ENCODE data around the gene ALOX15. TPM values are rescaled to one million over a fixed set of nuclear protein-coding genes. Genes with fewer than 3 reads are reported as not detected.
"Not testable (repeated sequence)": the region's sequence is repeated elsewhere in the genome, so short reads cannot be mapped to it uniquely, and the experiment has no call there.

The ALOX15 gene
- total RNA-seq, 6 experiments from 2014 or later, result not detected

DNA sequence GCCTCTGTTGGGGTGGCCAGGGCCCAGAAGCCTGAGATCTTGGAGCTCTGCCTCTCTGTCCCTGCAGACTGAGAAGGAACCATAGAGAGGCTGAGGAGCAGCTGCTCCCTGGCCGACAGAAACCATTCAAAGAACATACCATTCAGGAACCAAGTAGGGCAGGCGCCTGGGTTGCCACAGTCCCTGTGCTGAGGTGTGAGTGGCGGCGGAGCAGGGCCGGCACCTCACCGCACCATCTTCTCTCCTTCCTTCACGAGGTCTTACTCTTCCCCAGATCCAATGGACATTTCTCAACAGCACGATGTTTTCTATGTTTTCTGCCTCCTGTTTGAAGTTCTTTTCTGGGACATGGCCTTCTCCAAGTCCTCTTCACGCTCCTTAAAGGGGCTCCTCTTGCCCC, 22.8 kb upstream of the ALOX15 start:
- TF ChIP-seq, protein P1, sequence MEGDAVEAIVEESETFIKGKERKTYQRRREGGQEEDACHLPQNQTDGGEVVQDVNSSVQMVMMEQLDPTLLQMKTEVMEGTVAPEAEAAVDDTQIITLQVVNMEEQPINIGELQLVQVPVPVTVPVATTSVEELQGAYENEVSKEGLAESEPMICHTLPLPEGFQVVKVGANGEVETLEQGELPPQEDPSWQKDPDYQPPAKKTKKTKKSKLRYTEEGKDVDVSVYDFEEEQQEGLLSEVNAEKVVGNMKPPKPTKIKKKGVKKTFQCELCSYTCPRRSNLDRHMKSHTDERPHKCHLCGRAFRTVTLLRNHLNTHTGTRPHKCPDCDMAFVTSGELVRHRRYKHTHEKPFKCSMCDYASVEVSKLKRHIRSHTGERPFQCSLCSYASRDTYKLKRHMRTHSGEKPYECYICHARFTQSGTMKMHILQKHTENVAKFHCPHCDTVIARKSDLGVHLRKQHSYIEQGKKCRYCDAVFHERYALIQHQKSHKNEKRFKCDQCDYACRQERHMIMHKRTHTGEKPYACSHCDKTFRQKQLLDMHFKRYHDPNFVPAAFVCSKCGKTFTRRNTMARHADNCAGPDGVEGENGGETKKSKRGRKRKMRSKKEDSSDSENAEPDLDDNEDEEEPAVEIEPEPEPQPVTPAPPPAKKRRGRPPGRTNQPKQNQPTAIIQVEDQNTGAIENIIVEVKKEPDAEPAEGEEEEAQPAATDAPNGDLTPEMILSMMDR (IDR thresholded peaks at IDR 0.05), result no peak
- no peak for DNase-seq
- no peak overlapping the region for H3K27ac Mint-ChIP-seq
- H3K4me1 Mint-ChIP-seq (ENCODE audit: low read depth), result peaks cover 6% of the 10 kb centered on the region; the same call in 1 of the 2 replicates
- peaks cover 22% of the 10 kb centered on the region for H3K27me3 Mint-ChIP-seq (ENCODE audit: insufficient read depth)
- H3K4me3 Mint-ChIP-seq, result no peak overlapping the region
- H3K9me3 Mint-ChIP-seq, result no peaks in the 10 kb centered on the region
- peaks cover under 1% of the 10 kb centered on the region; the same call in 1 of the 2 replicates for H3K36me3 Mint-ChIP-seq (ENCODE audit: low read depth)

DNA sequence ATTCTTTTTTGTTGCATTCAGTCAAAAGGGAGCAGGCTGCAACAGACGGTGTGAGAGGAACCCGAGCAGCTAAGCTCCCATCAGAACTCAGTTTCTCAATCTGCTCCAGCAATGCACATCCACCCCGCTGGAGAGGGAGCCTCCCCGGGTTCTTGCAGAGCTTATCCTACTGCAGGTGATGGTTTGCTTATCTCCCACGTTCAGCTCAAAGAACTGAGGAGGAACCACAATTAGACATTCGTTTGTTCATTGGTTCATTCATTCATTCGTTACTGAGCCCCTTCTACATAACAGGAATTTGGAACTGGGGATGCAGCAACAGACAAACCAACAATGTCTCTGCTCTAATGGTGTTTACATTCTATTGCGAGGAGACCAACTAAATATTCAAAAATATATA, 22.2 kb upstream of the ALOX15 start:
- no peak overlapping the region for H3K27ac Mint-ChIP-seq
- TF ChIP-seq, protein P1 (IDR thresholded peaks at IDR 0.05), result no peak
- no peaks in the 10 kb centered on the region for H3K36me3 Mint-ChIP-seq (ENCODE audit: low read depth)
- H3K9me3 Mint-ChIP-seq, result no peaks in the 10 kb centered on the region
- DNase-seq, result no peak
- H3K4me3 Mint-ChIP-seq, result no peak overlapping the region
- H3K4me1 Mint-ChIP-seq (ENCODE audit: low read depth), result peaks cover 8% of the 10 kb centered on the region
- peaks cover 22% of the 10 kb centered on the region for H3K27me3 Mint-ChIP-seq (ENCODE audit: insufficient read depth)

DNA sequence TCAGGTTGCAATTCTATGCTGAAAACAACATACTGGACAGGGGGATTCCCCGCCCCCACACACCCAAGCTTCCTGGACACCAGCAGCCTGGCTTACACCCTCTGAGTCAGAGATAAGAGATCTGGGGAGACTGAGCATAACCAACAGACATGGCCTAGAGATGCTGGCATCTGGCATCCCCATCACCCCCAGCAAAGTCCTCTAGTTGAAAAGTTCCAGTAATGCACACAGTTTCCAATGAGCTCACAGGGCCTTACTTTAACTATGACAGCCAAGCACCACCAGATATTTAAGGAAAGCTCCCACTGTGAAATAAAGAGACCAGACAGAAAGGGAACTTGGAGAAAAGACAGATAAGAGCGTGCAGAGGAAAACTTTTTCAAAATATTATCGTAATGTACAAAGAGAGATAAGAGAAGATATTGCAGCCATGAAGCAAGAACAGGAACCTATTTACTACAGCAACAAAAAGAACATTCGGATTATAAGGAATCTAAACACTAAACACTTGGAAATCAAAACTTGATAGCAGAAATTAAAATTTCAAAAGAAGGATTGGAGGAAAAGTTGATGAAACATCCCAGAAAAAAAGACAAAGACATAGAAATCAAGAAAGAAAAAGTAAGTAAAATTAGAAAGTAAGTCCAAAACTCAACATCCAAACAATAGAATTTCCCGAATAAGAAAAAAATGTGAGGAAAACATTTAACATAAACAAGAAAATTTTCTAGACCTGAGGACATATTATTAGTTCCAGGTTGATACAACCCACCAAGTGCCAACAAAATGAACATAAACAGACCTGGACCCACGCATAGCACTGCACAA, 17.2 kb upstream of the ALOX15 start:
- peak; percentile 24 for DNase-seq
- Mint-ChIP-seq H3K36me3 (ENCODE audit: low read depth) (no peaks in the 10 kb centered on the region), H3K4me1 (ENCODE audit: low read depth) (peaks cover 14% of the 10 kb centered on the region), H3K27ac (no peak overlapping the region), H3K9me3 (peaks cover 6% of the 10 kb centered on the region; the same call in 1 of the 2 replicates), H3K27me3 (ENCODE audit: insufficient read depth) (peaks cover 13% of the 10 kb centered on the region), H3K4me3 (no peak overlapping the region)
- TF ChIP-seq, protein P1 (IDR thresholded peaks at IDR 0.05), result no peak

DNA sequence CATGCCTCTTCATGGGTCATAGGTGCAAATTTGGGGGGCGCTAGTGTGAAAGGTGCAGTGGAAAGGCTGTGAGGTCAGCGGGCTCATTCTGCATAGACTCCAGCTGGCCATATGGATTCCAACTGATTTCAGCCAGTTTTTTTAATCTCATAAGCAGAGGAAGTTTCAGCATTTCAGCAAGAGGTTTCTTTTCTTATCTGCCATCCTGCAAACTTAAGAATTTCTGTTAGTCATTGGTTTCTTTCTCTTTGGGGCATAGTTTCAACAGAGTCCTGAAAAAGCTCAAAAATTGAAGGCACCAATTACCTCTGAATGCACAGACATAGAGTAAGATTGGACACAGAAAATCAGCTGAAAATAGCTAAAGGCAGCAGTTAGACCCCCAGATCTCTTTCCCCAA, 16.2 kb upstream of the ALOX15 start:
- DNase-seq, result no peak

DNA sequence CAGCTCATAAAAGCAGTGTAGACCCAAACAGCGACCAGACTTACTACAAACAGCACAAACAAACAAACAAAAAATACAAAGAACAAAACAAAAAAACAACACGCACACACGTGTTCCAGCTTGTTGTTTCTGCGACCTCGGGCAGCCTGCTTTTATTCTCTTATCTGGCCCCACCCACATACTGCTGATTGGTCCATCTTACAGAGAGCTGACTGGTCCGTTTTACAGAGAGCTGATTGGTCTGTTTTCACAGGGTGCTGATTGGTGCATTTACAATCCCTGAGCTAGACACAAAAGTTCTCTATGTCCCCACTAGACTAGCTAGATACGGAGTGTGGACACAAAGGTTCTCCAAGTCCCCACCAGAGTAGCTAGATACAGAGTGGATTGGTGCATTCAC, 14.5 kb upstream of the ALOX15 start:
- H3K36me3 Mint-ChIP-seq (ENCODE audit: low read depth); H3K4me3 Mint-ChIP-seq; H3K9me3 Mint-ChIP-seq; H3K27ac Mint-ChIP-seq; DNase-seq: not testable (repeated sequence)
- peaks cover 14% of the 10 kb centered on the region for H3K4me1 Mint-ChIP-seq (ENCODE audit: low read depth)
- peaks cover 10% of the 10 kb centered on the region for H3K27me3 Mint-ChIP-seq (ENCODE audit: insufficient read depth)

More for the DNA sequence above, 16.2 kb upstream of the ALOX15 start:
- Mint-ChIP-seq H3K9me3 (peaks cover 6% of the 10 kb centered on the region; the same call in 1 of the 2 replicates), H3K4me1 (ENCODE audit: low read depth) (peaks cover 14% of the 10 kb centered on the region), H3K36me3 (ENCODE audit: low read depth) (no peaks in the 10 kb centered on the region), H3K4me3 (no peak overlapping the region), H3K27me3 (ENCODE audit: insufficient read depth) (peaks cover 12% of the 10 kb centered on the region), H3K27ac (no peak overlapping the region)
- TF ChIP-seq, protein P1 (IDR thresholded peaks at IDR 0.05), result no peak

DNA sequence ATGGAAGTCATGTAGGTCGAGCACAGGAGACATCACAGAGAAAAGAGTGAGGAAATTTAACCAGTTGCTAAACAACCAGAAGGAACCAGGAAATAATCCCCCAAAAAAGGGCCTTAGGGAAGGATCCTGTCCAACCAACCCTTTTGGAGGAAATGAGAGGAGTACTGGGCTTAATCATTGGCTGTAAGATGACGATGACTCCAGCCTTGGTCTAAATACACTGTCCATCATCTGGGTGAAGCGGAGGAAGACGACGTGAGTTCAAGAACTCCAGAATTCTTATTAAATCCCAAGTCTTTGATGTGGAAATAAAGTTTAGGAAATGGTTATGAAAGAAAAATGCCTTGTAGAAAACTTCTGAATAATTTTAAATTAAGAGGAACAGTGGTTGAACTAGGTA, 11.5 kb upstream of the ALOX15 start:
- Mint-ChIP-seq H3K36me3 (ENCODE audit: low read depth) (no peaks in the 10 kb centered on the region), H3K27ac (no peak overlapping the region), H3K27me3 (ENCODE audit: insufficient read depth) (peaks cover 18% of the 10 kb centered on the region), H3K4me1 (ENCODE audit: low read depth) (peaks cover 6% of the 10 kb centered on the region), H3K9me3 (peaks cover 6% of the 10 kb centered on the region; the same call in 1 of the 2 replicates), H3K4me3 (no peak overlapping the region)
- no peak for DNase-seq
- TF ChIP-seq, protein P1 (IDR thresholded peaks at IDR 0.05), result no peak
